ENCODE data around the gene RFWD3.
"Not testable (repeated sequence)": the region's sequence is repeated elsewhere in the genome, so short reads cannot be mapped to it uniquely, and the experiment has no call there.

RFWD3 gene

DNA sequence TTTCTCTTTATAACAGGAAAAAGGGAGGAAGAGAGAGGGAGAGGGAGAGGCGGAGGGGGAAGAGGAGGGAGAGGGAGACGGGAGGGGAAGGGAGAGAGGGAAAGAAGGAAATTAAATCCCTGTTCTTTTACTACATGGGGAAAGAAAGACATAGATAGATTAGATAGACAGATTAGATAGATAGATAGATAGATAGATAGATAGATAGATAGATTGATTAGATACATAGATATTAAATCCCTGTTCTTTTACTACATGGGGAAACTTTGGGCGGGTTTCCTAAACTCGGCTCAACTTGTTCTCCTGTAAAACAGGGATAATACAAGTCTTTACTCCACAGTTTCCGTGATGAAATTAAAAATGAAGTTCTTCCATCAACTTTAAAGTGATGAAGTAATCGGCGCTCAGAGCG lies 661 bp downstream of the RFWD3 start:
- DNase-seq: no peak

DNA sequence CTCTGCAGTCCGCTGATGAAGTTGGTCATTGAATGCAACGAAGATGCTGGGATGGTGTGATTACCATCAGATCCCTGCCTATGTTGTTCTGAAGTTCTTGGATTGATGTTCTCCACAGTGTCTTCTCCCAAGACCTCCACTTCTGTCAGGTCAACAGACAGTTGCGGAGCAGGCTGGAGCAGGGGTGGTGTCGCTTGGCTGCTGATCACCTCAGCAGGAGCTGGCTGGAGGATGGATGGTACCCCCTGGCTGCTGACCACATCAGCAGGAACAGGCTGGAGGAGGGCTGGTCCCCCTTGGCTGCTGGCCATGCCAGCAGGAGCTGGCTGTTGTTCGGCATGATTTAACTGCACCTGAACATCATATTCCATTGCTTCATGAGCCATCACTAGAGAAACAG lies 5.6 kb downstream of the RFWD3 start:
- no peak for DNase-seq

DNA sequence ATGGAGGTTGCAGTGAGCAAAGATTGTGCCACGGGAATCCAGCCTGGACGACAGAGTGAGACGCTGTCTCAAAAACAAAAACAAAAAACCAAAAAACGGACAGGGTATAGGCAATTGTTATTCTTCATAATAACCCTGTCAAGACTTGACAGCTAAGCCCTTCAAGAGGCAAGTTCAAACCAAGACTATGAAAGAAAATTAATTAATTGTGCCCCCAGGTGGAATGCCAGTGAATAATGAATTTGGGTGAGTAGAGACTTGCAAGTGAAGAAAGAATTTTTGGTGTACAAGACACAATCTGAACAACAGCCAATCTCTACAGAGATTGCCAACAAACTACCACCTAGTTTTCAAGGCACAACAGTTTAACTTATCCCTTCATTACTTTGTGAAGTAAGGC lies 6.3 kb downstream of the RFWD3 start:
- DNase-seq: no peak

DNA sequence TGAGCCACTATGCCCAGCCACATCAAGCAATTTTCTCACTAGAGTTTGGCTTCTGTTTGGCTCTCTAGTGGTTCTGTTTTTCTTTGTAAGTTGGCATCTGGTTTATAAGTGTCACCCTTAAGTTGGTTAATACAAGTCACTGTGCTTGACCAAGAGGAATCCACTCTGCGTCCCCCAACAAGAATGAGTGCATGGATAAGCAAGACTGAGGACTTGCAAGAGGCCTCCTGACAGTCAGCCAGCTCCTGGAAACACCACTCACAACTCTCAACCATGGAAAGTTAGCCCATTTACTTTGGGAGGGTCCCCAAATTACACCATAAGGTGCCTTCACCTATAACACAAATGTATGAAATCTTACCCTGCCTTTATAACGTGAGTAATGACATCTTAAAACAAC lies 7.6 kb downstream of the RFWD3 start:
- no peak for DNase-seq

DNA sequence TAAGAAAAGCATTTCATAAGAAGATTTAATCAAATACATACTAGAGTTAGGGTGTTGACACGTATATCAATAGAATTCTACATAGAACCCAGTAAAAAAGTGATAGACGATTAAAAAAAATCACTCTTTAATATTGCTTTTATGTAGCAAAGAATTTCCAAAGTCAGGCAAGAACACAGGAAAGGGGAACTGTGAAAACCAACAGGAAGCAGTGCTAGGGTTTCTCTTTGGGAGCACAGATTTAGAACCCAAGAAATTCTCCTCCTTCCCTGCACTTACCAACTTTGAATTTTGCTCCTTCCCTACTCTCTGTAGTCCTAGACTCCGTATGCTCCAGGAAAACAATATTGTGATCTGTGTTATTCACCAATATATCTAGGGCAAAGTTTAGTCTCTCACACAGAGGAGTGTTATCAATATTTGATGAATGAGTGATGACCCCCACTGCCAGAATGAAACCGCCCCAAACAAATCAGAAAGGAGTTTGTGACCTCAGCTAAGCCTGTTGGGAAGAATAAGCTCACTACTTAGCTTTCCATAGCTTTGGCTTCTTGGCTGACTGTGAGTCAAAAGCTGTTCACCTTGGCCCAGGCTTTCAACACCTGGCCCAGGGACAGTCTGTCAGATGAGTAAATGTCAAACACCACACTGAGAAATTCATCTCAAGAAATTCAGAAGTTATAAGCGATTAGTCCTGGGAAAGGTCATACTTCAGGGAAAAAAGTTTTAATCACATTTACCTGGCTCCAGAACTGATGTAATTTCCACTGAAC lies 8.6 kb downstream of the RFWD3 start:
- no peak for DNase-seq

- DNase-seq: no peak
These were observed 12.1 kb downstream of the RFWD3 start for GRCh38 chr16:74654536-74655050.

DNA sequence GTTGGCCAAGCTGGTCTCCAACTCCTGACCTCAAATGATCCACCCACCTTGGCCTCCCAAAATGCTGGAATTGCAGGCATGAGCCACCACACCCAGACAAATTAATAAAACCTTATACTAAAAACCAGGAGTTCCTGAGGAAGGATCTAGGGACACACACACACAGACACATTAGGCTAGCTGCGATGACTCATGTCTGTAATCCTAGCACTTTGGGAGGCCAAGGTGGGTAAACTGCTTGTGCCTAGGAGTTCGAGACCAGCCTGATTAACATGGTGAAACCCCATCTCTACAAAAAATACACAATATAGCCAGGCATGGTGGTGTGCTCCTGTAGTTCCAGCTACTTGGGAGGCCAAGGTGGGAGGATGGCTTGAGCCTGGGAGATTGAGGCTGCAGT lies 13.8 kb downstream of the RFWD3 start:
- not testable (repeated sequence) for DNase-seq

GRCh38 chr16:74652249-74652648 lies 14.4 kb downstream of the RFWD3 start:
- DNase-seq: no peak

- no peak for DNase-seq
These were observed 14.8 kb downstream of the RFWD3 start for GRCh38 chr16:74651841-74652240.

DNA sequence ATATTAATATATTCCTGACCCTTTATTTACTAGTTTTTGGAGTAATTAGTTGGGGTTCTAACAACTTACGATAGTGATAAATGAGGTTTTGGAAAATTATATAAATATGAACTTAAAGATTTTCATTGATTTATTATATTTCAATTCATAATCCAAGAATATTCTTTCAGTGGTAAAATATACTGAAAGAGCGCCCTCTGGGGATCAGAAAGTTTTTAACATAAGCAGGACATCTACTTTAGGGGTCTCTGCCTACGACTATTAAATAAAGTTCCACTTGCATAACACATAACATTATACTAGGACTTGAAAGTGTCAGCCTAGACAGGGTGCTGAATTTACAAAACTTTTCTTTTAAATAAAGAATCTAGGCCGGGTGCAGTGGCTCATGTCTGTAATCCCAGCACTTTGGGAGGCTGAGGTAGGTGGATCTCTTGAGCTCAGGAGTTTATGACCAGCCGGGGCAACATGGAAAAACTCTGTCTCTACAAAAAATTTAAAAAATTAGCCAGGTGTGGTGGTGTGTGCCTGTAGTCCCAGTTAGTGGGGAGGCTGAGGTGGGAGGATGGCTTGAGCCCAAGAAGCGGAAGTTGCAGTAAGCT lies 15.6 kb downstream of the RFWD3 start:
- no peak for DNase-seq

DNA sequence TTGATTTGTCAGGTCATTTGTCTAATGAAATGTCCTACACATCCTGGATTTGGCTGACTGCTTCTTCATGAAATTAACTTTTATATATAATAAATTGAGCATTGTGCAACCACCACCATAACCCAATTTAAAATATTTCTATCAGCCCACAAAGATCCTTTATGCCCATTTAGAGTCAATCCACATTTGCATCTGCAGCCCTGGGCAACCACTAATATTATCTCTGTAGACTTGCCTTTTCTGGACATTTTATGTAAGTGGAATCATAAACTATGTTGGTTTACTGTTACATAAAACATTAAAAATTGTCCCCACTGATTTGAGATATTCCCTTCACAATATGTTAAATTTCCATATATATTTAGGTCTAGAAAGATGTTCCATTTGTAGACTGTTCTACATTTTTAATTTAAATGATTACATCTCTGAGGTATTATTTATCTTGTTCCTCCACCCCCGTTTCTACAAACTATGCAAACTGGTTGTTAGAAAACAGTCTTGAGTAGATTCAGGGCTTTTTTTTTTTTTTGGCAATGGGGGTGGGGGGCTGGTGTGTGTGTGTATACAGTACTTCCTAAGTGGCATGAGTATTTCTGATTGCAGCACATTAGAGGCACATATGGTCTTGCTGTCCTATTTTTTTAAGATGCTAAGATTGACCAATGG lies 16.7 kb downstream of the RFWD3 start:
- DNase-seq: no peak

DNA sequence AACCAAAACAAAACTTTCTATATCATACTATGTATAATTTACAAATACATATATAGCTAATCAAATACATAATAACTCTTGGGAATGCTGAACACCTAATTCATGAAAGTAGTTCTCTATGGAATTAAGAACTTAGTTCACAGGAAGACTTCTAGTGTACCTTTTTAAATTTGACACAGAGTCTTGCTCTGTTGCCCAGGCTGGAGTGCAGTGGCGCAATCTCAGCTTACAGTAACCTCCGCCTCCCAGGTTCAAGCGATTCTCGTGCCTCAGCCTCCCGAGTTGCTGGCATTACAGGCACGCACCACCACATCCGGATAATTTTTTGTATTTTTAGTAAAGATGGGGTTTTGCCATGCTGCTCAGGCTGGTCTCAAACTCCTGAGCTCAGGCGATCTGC lies 24.7 kb downstream of the RFWD3 start:
- DNase-seq: no peak

DNA sequence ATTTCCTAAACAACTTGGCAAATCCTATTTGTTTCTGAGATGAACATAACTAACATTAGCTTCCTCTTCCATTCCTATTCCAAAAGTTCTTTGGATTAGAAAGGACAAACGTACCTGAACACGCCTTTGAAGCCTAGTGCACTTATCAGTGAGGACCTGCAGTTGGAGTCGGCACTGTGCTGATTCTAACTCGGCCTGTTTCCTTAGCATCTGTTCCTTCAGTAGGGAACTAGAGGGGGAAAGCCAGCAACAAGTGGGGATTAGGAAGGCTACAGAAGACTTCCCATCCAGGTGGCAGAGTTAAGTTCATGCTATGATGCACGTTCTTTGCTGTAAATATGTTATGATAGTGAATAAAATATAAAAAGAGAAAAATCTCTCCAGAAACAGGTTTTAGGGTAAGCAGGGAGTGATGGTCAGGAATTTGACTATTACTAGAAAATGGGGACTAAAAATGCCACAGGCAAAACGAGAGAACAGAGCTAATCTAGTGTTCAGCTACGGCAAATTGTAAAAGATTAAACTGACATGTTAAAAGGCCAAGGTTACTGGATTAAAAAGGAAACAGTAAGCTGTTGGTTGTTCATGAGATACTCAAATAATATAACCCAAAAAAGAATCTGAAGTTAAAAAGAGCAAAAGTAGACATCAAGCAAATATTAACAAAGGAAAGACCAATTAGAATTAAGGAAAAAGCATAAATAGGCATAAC lies 28.8 kb downstream of the RFWD3 start:
- no peak for DNase-seq

DNA sequence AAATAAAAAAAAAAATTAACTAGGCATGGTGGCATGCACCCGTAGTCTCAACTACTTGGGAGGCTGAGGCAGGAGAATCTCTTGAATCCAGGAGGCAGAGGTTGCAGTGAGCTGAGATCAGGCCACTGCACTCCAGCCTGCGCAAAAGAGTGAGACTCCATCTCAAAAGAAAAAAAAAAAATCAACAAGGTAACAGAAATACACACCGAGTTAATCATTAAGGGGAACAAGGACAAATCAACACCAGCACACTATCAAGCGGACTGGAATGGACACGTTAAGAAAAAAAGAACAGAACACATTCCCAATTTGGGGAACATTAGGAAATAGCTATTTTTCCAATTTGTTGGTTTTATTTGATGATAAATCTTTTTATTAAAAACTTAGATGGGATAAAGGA lies 31.4 kb downstream of the RFWD3 start:
- DNase-seq: no peak

DNA sequence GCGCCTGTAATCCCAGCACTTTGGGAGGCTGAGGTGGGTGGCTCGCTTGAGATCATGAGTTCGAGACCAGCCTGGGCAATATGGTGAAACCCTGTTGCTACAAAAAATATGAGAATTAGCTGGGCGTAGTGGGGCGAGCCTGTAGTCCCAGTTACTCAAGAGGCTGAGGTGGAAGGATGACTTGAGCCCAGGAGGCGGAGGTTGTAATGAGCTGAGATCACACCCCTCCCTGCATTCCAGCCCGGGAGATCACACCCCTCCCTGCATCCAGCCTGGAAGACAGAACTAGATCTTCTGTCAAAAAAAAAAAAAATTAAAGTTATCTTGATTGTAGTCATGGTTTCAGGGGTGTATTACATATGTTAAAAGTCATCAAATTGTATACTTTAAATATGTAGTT lies 33.0 kb downstream of the RFWD3 start:
- DNase-seq: no peak

GRCh38 chr16:74627506-74628220 lies 39.0 kb downstream of the RFWD3 start:
- DNase-seq: no peak

DNA sequence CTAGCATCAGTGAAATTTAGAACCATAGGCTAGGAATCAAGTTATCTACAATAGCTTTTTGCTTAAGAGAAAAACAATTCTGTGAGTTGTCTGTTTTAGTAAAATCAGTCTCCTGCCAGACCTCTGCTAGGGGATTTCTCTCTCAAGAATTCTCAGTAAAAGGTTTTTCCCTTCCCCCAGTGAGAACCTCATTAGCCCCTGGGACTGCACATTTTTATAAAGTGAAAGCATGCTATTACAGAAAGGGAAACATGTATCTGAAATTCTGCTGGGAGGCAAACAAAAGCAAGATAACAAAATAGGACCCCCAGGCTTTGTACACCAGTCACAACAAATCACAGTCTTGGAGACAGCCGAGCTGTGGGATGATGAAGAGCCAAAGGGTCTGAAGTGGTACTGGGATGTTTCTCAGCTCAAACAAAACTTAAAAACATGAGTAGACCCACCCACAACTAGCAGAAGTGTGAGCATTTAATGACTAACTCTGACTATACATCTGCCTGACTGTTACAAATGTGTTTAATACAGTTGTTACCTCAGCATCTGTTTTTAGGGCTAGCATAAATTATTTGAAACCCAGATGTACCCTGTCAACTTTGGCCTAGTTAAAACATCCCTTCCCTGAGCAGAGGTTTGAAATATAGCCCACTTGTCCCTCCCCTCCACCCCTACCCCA lies 39.8 kb downstream of the RFWD3 start:
- no peak for DNase-seq

GRCh38 chr16:74625500-74626350 lies 41.0 kb downstream of the RFWD3 start:
- DNase-seq: no peak

- DNase-seq: no peak
These were observed 42.8 kb downstream of the RFWD3 start for GRCh38 chr16:74623839-74624235.

DNA sequence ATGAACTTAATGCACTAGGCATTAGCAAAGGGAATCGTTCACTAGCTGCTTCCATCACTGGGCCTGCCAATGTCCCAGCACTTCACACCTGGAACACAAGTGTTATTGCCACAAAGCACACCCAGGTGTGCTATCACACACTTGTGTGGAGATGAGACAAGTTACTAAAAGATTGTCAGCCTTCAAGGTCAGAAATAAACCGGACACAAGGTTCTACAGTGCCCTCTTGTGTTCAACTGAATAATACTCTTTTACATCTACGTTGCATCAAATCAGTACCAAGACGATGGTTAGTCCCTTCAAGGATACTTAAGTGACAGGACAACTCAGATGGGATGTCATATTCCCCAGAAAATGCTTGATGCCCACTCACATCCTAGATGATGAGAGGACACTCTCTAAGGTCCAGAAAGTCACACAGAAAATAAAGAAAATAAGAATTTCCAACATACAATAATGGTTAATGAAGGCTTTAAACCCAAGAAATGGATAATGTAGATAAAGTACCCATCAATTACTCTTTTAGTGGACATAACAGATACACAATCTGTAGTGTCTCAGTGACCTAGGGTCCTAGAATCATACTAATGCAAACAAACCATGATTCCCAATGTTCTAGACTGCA lies 43.4 kb downstream of the RFWD3 start:
- no peak for DNase-seq

GRCh38 chr16:74622005-74622404 lies 44.7 kb downstream of the RFWD3 start:
- no peak for DNase-seq

Data from SIG-M5 (cell line).